HuH-7.5 (cell line): ENCODE measurements around the gene FBXO36.
"Not testable (repeated sequence)": the region's sequence is repeated elsewhere in the genome, so short reads cannot be mapped to it uniquely, and the experiment has no call there.

Experiments used
- DNase-seq: peaks from one replicate; pipeline ENCODE4 v3.0.0; 2011; ENCODE audit warnings: low spot score

The FBXO36 gene

GRCh38 chr2:229922449-229923386, at the start of gene FBXO36:
FBXO36 (plus strand) TSS chr2:229922503; CDS start chr2:229922514, 11 bp downstream.
- peak; percentile 41 for DNase-seq

- DNase-seq, result no peak
Measured at GRCh38 chr2:229873123-229873581, 49.2 kb upstream of the FBXO36 start.

GRCh38 chr2:229874647-229875046, 47.7 kb upstream of the FBXO36 start:
- no peak for DNase-seq

GRCh38 chr2:229875549-229875948, 46.8 kb upstream of the FBXO36 start:
- DNase-seq, result no peak

GRCh38 chr2:229879191-229879950, 42.9 kb upstream of the FBXO36 start:
- DNase-seq, result no peak

GRCh38 chr2:229880892-229881586, 41.3 kb upstream of the FBXO36 start:
- DNase-seq, result no peak

- DNase-seq, result no peak
Measured at GRCh38 chr2:229882583-229882982, 39.7 kb upstream of the FBXO36 start.

- DNase-seq, result no peak
Measured at GRCh38 chr2:229884775-229885699, 37.3 kb upstream of the FBXO36 start.

GRCh38 chr2:229887441-229887840, 34.9 kb upstream of the FBXO36 start:
- no peak for DNase-seq

GRCh38 chr2:229888031-229888430, 34.3 kb upstream of the FBXO36 start:
- no peak for DNase-seq

- no peak for DNase-seq
Measured at GRCh38 chr2:229889023-229889422, 33.3 kb upstream of the FBXO36 start.

GRCh38 chr2:229896857-229897256, 25.4 kb upstream of the FBXO36 start:
- no peak for DNase-seq

- no peak for DNase-seq
Measured at GRCh38 chr2:229899604-229900003, 22.7 kb upstream of the FBXO36 start.

GRCh38 chr2:229900012-229900411, 22.3 kb upstream of the FBXO36 start:
- DNase-seq, result no peak

GRCh38 chr2:229900514-229900913, 21.8 kb upstream of the FBXO36 start:
- DNase-seq, result not testable (repeated sequence)

GRCh38 chr2:229901819-229902218, 20.5 kb upstream of the FBXO36 start:
- no peak for DNase-seq

- DNase-seq, result no peak
Measured at GRCh38 chr2:229903037-229903436, 19.3 kb upstream of the FBXO36 start.

- DNase-seq, result no peak
Measured at GRCh38 chr2:229905601-229906000, 16.7 kb upstream of the FBXO36 start.

GRCh38 chr2:229909090-229909489, 13.2 kb upstream of the FBXO36 start:
- no peak for DNase-seq

- no peak for DNase-seq
Measured at GRCh38 chr2:229910147-229910831, 12.0 kb upstream of the FBXO36 start.
